Activated CD8-positive, alpha-beta T cell treated with anti-CD3 and anti-CD28 coated beads, Interleukin-2, amount 10 ng/mL, durations not matched to agents 7 days and 5 days (primary cell): ENCODE results near the gene PPFIA4. TPM values are rescaled to one million over a fixed set of nuclear protein-coding genes. Genes with fewer than 3 reads are reported as not detected.
"Not testable (repeated sequence)": the region's sequence is repeated elsewhere in the genome, so short reads cannot be mapped to it uniquely, and the experiment has no call there.

ENCODE experiments used
- ATAC-seq: fragments of 150-1000 bp; cut with Tn5 transposase; one replicate; pipeline ENCODE4 v1.10.0; 2021; ENCODE audit warnings: moderate library complexity
- CTCF ChIA-PET: fragments of 350-600 bp; sonication (Branson Sonifier 250); formaldehyde crosslinking; loops from one replicate; lab custom pipeline; 2021; ENCODE audit warnings: antibody characterized with exemption; lab: Charles Lee
- POLR2A ChIA-PET: fragments of 350-600 bp; sonication (Branson Sonifier 250); formaldehyde crosslinking; loops from one replicate; lab custom pipeline; 2021; ENCODE audit warnings: antibody characterized with exemption; lab: Charles Lee
- DNase-seq: peaks from one replicate; pipeline ENCODE4 v3.0.0-alpha.2; 2020
- H3K27ac Mint-ChIP-seq: one replicate; pipeline ENCODE4 v1.8.0; 2021; ENCODE audit warnings: mild to moderate bottlenecking, mixed read lengths
- H3K27me3 Mint-ChIP-seq: one replicate; pipeline ENCODE4 v1.8.0; 2021; ENCODE audit warnings: low read depth, mixed read lengths
- H3K36me3 Mint-ChIP-seq: one replicate; pipeline ENCODE4 v1.8.0; 2021; ENCODE audit warnings: low read depth, mixed read lengths
- H3K4me1 Mint-ChIP-seq: one replicate; pipeline ENCODE4 v1.8.0; 2021; ENCODE audit warnings: low read depth, mixed read lengths
- H3K4me3 Mint-ChIP-seq: one replicate; pipeline ENCODE4 v1.8.0; 2021; ENCODE audit warnings: mild to moderate bottlenecking, mixed read lengths
- H3K9me3 Mint-ChIP-seq: one replicate; pipeline ENCODE4 v1.8.0; 2022; ENCODE audit warnings: mixed read lengths; ENCODE audit not compliant: insufficient read depth
- total RNA-seq, 2 experiments: library from RNA; stranded (reverse); gene quantifications; one replicate each; pipeline ENCODE4 v1.2.3, GENCODE V29; 2021

The PPFIA4 gene
- total RNA-seq, 2 experiments from 2014 or later, result 31.9 to 32.0 TPM

DNA sequence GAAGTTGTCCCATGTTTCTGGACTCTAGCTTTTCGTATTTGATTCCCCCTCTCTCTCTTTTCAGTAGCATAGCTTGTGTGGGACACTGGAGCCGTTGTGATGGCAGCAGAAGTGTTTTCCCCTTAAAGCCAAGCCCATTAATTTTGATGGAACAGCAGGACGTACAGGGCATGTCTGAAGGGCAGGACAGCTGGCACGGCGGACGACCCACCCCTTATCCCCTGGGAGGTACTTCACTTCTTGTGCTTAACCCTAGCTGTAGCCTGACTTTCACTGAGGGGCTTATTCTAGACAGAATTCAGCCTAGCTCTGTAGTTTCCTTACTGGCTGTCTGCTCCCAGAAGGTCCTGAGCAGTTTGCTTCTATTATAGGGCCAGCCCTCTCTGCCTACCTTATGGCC is 8.6 kb upstream of the PPFIA4 start:
- no peaks in the 10 kb centered on the region for H3K4me1 Mint-ChIP-seq
- DNase-seq (no peak), ATAC-seq (no peak)
- H3K9me3 Mint-ChIP-seq, result no peaks in the 10 kb centered on the region
- no peak overlapping the region for H3K4me3 Mint-ChIP-seq
- H3K36me3 Mint-ChIP-seq, result peaks cover 76% of the 10 kb centered on the region
- no peak overlapping the region for H3K27ac Mint-ChIP-seq
- ChIA-PET POLR2A (no interaction called here), CTCF (interaction anchor here (1.3 to 2.1 kb wide), 3 partner anchors 11 to 199 kb away, joined by 3 to 9 read pairs (median 5); partner anchors contain the start of gene TMEM183A)
- no peaks in the 10 kb centered on the region for H3K27me3 Mint-ChIP-seq

- H3K36me3 Mint-ChIP-seq, result peaks cover 62% of the 10 kb centered on the region
- DNase-seq, result not testable (repeated sequence)
- CTCF ChIA-PET, result interaction anchor here (0.7 to 1.5 kb wide), 2 partner anchors 9 to 475 kb away, joined by 4 to 6 read pairs; no protein-coding TSS in a partner anchor
These were observed 3.4 kb upstream of the PPFIA4 start for GRCh38 chr1:203022855-203023254.

GRCh38 chr1:203025686-203026030 is 633 bp upstream of the PPFIA4 start:
- CTCF ChIA-PET, result interaction anchor here (0.8 to 7.6 kb wide), 5 partner anchors 10 to 242 kb away, joined by 3 to 76 read pairs (median 5); no protein-coding TSS in a partner anchor
- ATAC-seq (no peak), DNase-seq (no peak)
- Mint-ChIP-seq H3K4me3 (peak overlapping the region; percentile 2), H3K27me3 (peaks cover 8% of the 10 kb centered on the region), H3K36me3 (peaks cover 40% of the 10 kb centered on the region), H3K9me3 (no peaks in the 10 kb centered on the region), H3K27ac (peak overlapping the region; percentile 58), H3K4me1 (peaks cover 21% of the 10 kb centered on the region)
- POLR2A ChIA-PET, result interaction anchor here (0.6 to 1.6 kb wide), 3 partner anchors 9 to 266 kb away, joined by 3 to 4 read pairs (median 3); no protein-coding TSS in a partner anchor

More at GRCh38 chr1:203022855-203023254, 3.4 kb upstream of the PPFIA4 start:
- H3K27ac Mint-ChIP-seq, H3K27me3 Mint-ChIP-seq, H3K9me3 Mint-ChIP-seq, H3K4me3 Mint-ChIP-seq, ATAC-seq: not testable (repeated sequence)
- H3K4me1 Mint-ChIP-seq, result peaks cover 14% of the 10 kb centered on the region
- POLR2A ChIA-PET, result interaction anchor here (0.7 to 3.1 kb wide), 2 partner anchors 16 to 1368 kb away, joined by 4 to 12 read pairs; partner anchors contain the start of gene TMEM183A

GRCh38 chr1:203026666-203027663 is 674 bp downstream of the PPFIA4 start:
- DNase-seq (no peak), ATAC-seq (peak; percentile 50)
- Mint-ChIP-seq H3K36me3 (peaks cover 30% of the 10 kb centered on the region), H3K27me3 (peaks cover 8% of the 10 kb centered on the region), H3K27ac (peak overlapping the region; percentile 70), H3K4me1 (peaks cover 21% of the 10 kb centered on the region), H3K4me3 (peak overlapping the region; percentile 73), H3K9me3 (no peaks in the 10 kb centered on the region)
- ChIA-PET CTCF (interaction anchor here (0.8 to 7.6 kb wide), 3 partner anchors 8 to 241 kb away, joined by 5 to 76 read pairs (median 6); no protein-coding TSS in a partner anchor), POLR2A (interaction anchor here (0.7 to 1.6 kb wide), 3 partner anchors 12 to 72 kb away, joined by 3 to 4 read pairs (median 3); partner anchors contain the start of gene TMEM183A)

DNA sequence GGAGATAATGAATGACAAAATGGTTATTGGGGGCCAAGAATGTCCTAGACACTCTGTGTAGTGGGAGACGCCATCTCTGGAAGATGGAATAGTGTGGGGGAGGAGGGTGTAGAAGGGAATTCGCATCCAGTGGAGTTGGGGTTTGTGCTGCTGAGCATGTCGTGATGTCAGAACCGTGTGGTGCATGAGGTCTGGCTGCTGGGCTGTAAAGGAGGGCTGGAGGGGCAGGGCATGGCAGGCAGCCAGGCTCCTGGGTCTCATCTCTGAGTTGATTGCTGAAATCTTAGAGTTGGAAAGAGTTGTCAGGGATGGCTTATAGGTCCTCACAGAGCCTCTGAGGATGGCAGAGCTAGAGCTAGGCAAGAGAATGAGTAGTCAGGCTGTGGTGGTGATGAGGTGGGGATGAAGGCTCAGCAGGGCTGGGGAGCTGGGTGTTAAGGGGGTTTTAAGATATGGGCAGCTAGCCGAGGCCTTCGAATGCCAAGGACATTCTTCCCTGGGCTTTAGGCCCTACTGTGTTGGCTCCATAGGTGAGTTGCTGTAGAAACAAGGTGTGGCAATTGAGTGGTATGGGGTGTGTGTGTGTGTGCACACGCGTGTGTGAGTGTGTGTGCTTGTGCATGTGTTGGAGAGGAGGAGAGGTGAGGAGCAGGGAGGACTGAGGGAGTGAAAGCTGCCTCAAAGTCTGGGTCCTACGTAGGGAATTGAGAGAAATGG is 1.9 kb downstream of the PPFIA4 start:
- CTCF ChIA-PET, result interaction anchor here (7.6 kb wide), 1 partner anchor 11 kb away, joined by 76 read pairs; no protein-coding TSS in a partner anchor
- POLR2A ChIA-PET, result interaction anchor here (1.4 kb wide), 1 partner anchor 21 kb away, joined by 10 read pairs; the partner anchor contains the start of gene TMEM183A
- DNase-seq (no peak), ATAC-seq (no peak)
- H3K9me3 Mint-ChIP-seq, result no peaks in the 10 kb centered on the region
- H3K4me3 Mint-ChIP-seq, result no peak overlapping the region
- peaks cover 8% of the 10 kb centered on the region for H3K27me3 Mint-ChIP-seq
- no peak overlapping the region for H3K27ac Mint-ChIP-seq
- H3K36me3 Mint-ChIP-seq, result peaks cover 26% of the 10 kb centered on the region
- peaks cover 21% of the 10 kb centered on the region for H3K4me1 Mint-ChIP-seq

DNA sequence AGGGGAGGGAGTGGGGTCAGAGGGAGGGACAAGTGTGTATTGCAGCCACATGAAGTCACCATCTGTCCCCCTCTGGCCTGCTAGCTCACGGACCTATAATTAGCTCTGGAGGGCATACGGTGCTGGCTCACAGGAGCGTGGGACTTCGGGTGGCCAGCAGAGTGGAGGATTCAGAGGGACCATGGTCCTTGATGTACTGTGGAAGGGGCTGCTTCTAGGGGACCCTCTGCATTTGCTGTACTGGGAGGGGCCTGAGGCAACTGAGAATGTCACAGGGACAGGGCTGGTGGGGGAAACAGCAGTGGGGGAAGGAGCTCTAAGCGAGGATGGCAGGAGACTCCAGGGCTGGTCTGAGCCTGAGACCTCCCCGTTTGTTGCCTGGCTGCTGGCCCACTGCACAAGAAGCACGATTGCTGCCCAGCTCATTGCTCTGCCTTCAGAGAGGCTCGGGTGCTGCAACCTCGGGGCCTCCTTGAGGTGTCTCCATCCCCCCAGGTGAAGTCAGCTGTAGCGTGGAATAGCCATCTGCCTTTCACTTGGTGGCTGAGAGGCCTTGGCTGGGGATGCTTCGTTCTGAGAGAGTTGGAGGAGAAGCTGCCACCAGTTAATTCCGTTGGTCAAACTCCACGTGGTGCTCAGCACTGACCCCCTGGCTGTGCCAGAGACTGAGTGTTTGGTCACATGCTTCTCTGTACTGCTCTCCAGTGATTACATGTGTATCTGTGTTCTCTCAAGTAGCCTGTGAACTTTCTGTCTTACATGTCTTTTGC is 2.7 kb downstream of the PPFIA4 start:
- DNase-seq (no peak), ATAC-seq (no peak)
- no peak overlapping the region for H3K27ac Mint-ChIP-seq
- H3K36me3 Mint-ChIP-seq, result peaks cover 22% of the 10 kb centered on the region
- no peaks in the 10 kb centered on the region for H3K9me3 Mint-ChIP-seq
- CTCF ChIA-PET, result interaction anchor here (1.5 to 7.6 kb wide), 2 partner anchors 11 to 187 kb away, joined by 8 to 76 read pairs; no protein-coding TSS in a partner anchor
- peaks cover 8% of the 10 kb centered on the region for H3K27me3 Mint-ChIP-seq
- POLR2A ChIA-PET, result interaction anchor here (1.0 to 1.4 kb wide), 2 partner anchors 22 kb away, joined by 3 to 10 read pairs; partner anchors contain the start of gene TMEM183A
- H3K4me3 Mint-ChIP-seq, result no peak overlapping the region
- H3K4me1 Mint-ChIP-seq, result peaks cover 21% of the 10 kb centered on the region

- DNase-seq, result no peak
- H3K4me1 Mint-ChIP-seq, result peaks cover 14% of the 10 kb centered on the region
- H3K4me3 Mint-ChIP-seq, result no peak overlapping the region
- peaks cover 8% of the 10 kb centered on the region for H3K27me3 Mint-ChIP-seq
- no peaks in the 10 kb centered on the region for H3K9me3 Mint-ChIP-seq
- ChIA-PET POLR2A (no interaction called here), CTCF (interaction anchor here (1.2 to 7.6 kb wide), 2 partner anchors 8 to 236 kb away, joined by 3 to 76 read pairs; no protein-coding TSS in a partner anchor)
- no peak for ATAC-seq
- no peak overlapping the region for H3K27ac Mint-ChIP-seq
- H3K36me3 Mint-ChIP-seq, result no peaks in the 10 kb centered on the region
These were observed 5.2 kb downstream of the PPFIA4 start for GRCh38 chr1:203031467-203031866.

DNA sequence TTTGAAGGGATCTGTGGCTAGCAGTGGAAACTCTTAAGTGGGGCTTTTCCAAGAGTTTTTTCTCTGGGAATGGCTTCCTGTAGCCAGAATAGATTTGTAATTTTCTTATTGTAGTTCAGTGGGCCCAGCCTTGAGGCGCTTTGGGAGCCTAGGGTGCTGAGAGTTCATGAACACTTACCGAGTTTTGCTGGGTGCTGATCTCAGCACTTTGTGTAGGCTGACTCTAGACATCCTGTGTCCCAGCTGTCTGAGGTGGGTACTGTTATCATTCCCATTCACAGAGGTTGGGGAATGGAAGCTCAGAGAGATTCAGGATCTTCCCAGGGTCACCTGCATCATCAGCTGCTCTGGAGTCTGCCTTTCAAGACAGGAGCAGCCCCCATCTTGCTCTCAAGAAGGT is 7.0 kb downstream of the PPFIA4 start:
- H3K27me3 Mint-ChIP-seq, result no peaks in the 10 kb centered on the region
- CTCF ChIA-PET, result interaction anchor here (1.9 kb wide), 1 partner anchor 183 kb away, joined by 5 read pairs; no protein-coding TSS in a partner anchor
- no peak overlapping the region for H3K4me3 Mint-ChIP-seq
- H3K27ac Mint-ChIP-seq, result no peak overlapping the region
- no peaks in the 10 kb centered on the region for H3K36me3 Mint-ChIP-seq
- DNase-seq (no peak), ATAC-seq (no peak)
- peaks cover 9% of the 10 kb centered on the region for H3K4me1 Mint-ChIP-seq
- POLR2A ChIA-PET, result no interaction called here
- no peaks in the 10 kb centered on the region for H3K9me3 Mint-ChIP-seq

DNA sequence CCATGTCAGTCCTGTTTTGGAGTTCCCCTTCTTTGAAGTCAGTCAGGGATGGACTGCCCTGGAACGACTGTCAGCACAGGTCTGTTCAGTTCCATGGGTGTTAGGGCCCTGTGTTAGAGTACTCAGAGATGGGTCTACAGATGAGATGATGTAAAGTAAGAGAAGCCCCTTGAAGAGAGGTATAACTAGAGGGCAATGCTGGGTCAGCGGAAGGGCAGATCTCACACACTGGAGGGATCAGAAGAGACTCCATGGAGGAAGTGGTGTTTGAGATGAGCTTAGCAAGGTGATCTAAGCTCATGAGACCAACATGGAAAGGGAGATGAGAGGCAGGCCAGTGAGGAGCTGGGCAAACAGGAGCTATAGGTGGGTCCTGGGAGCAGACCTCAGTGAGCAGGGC is 7.6 kb downstream of the PPFIA4 start:
- DNase-seq (no peak), ATAC-seq (no peak)
- no peaks in the 10 kb centered on the region for H3K36me3 Mint-ChIP-seq
- no peak overlapping the region for H3K4me3 Mint-ChIP-seq
- H3K27me3 Mint-ChIP-seq, result no peaks in the 10 kb centered on the region
- peaks cover 10% of the 10 kb centered on the region for H3K4me1 Mint-ChIP-seq
- peak overlapping the region; percentile 58 for H3K27ac Mint-ChIP-seq
- ChIA-PET POLR2A (interaction anchor here (1.0 kb wide), 1 partner anchor 27 kb away, joined by 3 read pairs; the partner anchor contains the start of gene TMEM183A), CTCF (interaction anchor here (0.6 to 1.9 kb wide), 4 partner anchors 138 to 307 kb away, joined by 3 to 6 read pairs (median 4); no protein-coding TSS in a partner anchor)
- no peaks in the 10 kb centered on the region for H3K9me3 Mint-ChIP-seq

DNA sequence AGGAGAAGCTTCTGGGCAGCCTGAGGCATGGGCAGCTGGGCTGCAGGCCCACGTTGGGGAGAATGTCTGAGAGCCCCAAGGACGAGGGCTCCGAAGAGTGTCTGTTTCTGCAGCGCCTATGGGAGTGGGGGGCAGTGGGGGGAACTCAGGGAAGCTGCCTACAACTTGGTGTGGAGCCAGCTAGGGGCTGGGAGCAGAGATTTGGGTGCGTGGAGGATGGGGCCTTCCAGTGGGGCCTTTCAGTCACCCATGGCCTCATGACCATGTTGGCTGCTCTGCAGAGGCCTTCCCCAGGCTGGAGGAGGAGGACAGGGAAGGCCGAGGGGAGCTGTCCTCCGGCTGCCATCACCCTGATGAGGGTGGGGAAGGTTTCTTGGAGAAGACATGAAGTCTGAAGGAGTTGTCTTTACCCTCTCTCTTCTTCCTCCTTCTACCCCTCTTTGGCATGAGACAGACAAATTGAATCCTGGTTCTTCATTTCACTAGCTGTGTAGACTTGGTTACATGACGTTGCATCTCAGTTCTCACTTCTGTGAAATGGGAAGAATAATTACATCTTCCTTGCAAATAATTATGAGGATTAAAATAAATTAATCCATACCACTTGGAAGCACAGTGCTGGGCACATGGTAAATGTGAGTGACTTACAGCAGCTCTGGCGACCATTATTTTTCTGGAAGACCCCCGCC is 8.3 kb downstream of the PPFIA4 start:
- ChIA-PET CTCF (interaction anchor here (0.6 to 1.7 kb wide), 4 partner anchors 8 to 307 kb away, joined by 3 to 6 read pairs (median 4); partner anchors contain the start of gene PPFIA4), POLR2A (interaction anchor here (1.0 kb wide), 1 partner anchor 27 kb away, joined by 3 read pairs; the partner anchor contains the start of gene TMEM183A)

More for the DNA sequence above, 8.3 kb downstream of the PPFIA4 start:
- H3K4me3 Mint-ChIP-seq, result no peak overlapping the region
- no peak for DNase-seq
- ATAC-seq, result no peak
- no peaks in the 10 kb centered on the region for H3K27me3 Mint-ChIP-seq
- no peaks in the 10 kb centered on the region for H3K9me3 Mint-ChIP-seq
- peaks cover 10% of the 10 kb centered on the region for H3K4me1 Mint-ChIP-seq
- H3K36me3 Mint-ChIP-seq, result no peaks in the 10 kb centered on the region
- H3K27ac Mint-ChIP-seq, result no peak overlapping the region
